ENCODE measurements around the gene NEURL1.

DNA sequence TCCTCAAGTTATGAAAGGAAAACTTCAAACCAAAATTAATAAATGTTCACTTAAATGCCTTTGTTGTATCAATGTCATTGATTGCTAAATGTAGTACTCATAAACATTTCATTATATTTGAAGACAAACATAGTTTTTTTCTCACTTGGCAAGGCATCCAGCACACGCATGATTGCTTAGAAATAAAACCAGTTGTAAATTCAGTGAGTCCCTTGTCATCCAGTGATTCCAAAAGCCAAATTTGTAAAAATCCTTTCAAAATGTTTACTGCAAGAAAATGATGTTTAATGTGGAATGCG is 6.1 kb upstream of the NEURL1 start:
- TF ChIP-seq CTCF (IDR thresholded peaks at IDR 0.05) (no peak), EZH2 (IDR thresholded peaks at IDR 0.05; ENCODE audit: borderline replicate concordance, insufficient read depth, low read depth, low read length, poor library complexity, severe bottlenecking) (no peak)
